ENCODE results near the gene RBKS. TPM values are rescaled to one million over a fixed set of nuclear protein-coding genes. Genes with fewer than 3 reads are reported as not detected.
A peak's percentile ranks its signal among the peaks of the same experiment; 100 is the strongest.

Gene RBKS
- polyA plus RNA-seq, 3 donors = 7.5 to 9.1 (median 8.8) TPM

DNA sequence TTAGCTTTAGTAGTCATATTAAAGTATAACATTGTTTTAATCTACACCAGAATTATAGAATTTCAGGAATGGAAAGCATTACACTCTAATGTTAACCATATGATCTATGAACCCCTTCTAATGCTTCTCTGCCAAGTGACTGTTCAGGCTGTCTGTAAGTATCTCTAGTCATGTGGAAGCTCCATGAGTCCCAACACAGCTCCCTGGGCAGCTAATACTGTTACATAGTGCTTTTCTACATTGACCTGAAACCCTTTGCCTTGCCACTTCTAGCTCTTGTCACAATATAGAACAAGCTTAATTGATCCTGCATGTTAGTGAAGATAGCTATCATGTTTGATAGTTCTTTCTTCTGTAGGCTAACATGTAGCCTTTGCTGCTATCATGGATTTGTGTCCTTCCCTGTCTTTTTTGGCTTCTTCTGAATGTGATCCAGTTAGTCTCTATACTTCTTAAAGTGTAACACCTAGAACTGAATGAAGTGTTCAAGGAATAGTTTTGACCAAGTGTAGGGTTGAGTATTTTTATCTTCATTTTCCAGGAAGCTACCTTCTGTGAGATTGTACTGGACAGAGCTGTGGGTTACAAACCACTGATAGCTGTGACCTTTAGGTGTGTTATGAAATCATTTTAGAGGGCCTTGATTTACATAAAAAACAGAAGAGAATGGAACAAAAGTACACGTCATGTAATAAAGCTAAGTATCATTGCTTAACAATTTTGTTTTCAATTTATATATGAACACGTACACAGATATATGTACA is 24.0 kb upstream of the RBKS start:
- DNase-seq (ENCODE audit: extremely low read depth in 1 of 11, low read depth in 9 of 11, low spot score in 4 of 11) = no peak

- DNase-seq (ENCODE audit: extremely low read depth in 1 of 11, low read depth in 9 of 11, low spot score in 4 of 11) = no peak
Measured at GRCh38 chr2:27912512-27912911, 22.3 kb upstream of the RBKS start.

GRCh38 chr2:27911458-27912210 is 21.4 kb upstream of the RBKS start:
- DNase-seq (ENCODE audit: extremely low read depth in 1 of 11, low read depth in 9 of 11, low spot score in 4 of 11) = no peak

DNA sequence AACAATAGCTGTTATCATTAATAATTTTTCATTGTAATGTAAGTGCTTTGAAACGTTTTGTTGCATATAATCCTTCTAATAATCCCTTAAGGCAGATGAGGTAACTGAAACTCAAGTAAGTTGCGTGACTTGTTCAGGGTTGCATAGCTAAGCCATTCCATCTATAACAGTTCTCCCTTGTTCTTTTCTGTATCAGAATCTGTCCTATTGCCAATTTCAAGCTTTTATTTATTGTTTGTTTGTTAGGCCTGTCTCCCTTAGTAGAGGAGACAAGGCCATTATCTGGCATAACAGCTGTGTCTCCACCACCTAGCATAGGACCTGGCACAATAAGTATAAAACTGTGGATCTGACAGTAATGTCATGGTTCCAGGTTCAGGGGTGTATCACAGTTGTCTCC is 19.7 kb upstream of the RBKS start:
- no peak for DNase-seq (ENCODE audit: extremely low read depth in 1 of 11, low read depth in 9 of 11, low spot score in 4 of 11)

- DNase-seq (ENCODE audit: extremely low read depth in 1 of 11, low read depth in 9 of 11, low spot score in 4 of 11) = no peak
Measured at GRCh38 chr2:27907547-27907946, 17.4 kb upstream of the RBKS start.

GRCh38 chr2:27906074-27906473 is 15.9 kb upstream of the RBKS start:
- DNase-seq (ENCODE audit: extremely low read depth in 1 of 11, low read depth in 9 of 11, low spot score in 4 of 11) = no peak

GRCh38 chr2:27904405-27904665 is 14.1 kb upstream of the RBKS start:
- DNase-seq (ENCODE audit: extremely low read depth in 1 of 11, low read depth in 9 of 11, low spot score in 4 of 11) = no peak

DNA sequence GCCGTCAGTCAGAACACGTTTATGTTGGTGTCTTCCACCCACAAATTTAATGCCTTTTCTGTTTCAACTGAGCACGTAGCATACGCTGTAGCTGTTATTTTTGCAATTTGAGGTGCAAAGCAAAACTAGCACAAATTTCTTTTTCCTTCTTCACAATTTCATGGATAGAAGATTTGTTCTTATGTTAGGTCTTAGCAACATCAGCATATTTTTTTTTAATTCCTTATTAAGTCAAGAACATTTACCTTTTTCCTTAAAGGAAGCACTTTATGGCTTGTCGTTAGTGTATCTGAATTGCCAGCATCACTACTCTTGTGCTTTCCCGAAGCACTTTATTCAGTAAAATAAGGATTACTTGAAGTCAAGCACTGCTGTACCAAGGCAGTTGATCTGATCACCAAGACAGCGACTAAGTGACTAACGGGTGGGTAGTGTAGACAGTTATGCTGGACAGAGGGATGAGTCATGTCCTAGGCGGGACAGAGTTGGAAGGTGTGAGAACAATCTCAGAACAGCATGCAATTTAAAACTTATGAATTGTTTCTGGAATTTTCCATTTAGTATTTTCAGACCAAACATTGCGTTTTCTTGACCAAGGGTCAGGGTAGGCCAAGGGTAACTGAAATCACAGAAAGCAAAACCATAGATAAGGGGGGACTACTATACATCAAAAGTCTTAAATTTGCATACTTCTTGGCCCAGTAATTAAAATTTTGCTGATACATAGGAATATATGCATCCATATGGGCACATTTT is 13.6 kb upstream of the RBKS start:
- DNase-seq (ENCODE audit: extremely low read depth in 1 of 11, low read depth in 9 of 11, low spot score in 4 of 11) = no peak

- DNase-seq (ENCODE audit: extremely low read depth in 1 of 11, low read depth in 9 of 11, low spot score in 4 of 11) = no peak
Measured at GRCh38 chr2:27903018-27903417, 12.8 kb upstream of the RBKS start.

DNA sequence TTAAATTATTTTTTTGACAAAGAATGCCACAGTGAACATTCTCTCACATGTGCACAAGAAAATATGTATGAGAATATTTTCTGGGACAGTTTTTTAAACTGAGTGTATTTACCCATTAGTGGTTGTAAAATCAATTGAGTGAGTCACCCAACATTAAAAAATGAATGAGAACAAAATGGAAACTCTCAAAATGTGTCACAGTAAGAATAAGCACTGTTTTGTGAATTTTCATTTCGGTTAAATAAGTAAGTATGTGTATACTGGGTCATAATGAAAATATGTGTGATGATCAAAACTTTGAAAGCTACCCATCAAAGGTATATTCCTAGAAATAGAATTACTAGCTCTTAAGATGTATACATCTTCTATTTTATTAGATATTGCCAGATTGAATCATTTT is 11.9 kb upstream of the RBKS start:
- DNase-seq (ENCODE audit: extremely low read depth in 1 of 11, low read depth in 9 of 11, low spot score in 4 of 11) = no peak

DNA sequence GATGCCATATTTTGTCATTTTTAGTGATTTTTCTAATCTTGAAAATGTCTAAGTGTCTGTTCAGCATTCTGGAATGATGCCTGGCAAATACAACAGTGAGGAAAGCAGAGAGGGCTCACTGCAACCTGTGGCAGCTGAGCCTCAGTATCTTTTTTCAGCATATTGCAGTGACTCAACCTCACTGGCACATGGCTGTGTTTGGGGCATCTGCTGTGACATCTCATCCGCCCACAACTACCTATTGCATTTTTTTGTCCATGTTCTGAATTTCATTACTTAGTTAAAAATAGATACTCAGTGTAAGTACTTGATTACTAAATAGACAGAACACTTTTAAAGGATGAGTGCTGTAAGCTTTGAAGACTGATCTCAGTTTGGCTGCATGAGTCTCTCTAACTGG is 11.0 kb upstream of the RBKS start:
- DNase-seq (ENCODE audit: extremely low read depth in 1 of 11, low read depth in 9 of 11, low spot score in 4 of 11) = no peak

GRCh38 chr2:27897717-27898116 is 7.5 kb upstream of the RBKS start:
- no peak for DNase-seq (ENCODE audit: extremely low read depth in 1 of 11, low read depth in 9 of 11, low spot score in 4 of 11)

DNA sequence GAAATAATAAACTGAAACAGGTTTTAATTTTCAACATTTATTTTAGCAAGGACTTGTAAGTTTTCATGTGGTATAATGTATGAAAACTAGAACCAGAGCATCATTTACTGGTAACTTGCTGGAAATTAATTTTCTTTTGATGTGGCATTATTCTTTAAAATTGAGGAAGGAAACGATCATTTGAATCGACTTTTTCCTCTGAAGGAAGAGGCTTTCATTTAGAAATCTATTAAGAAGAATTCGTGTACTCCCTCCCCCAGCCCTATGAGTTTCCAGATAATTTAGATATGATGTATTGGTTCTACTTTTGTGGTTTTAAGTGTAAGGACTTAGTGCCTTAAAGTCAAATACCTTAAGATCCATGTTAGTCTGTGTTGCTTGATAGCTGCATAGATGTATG is 2.8 kb upstream of the RBKS start:
- no peak for DNase-seq (ENCODE audit: extremely low read depth in 1 of 11, low read depth in 9 of 11, low spot score in 4 of 11)

GRCh38 chr2:27891673-27892105 is 1.5 kb upstream of the RBKS start:
- no peak for DNase-seq (ENCODE audit: extremely low read depth in 1 of 11, low read depth in 9 of 11, low spot score in 4 of 11)

DNA sequence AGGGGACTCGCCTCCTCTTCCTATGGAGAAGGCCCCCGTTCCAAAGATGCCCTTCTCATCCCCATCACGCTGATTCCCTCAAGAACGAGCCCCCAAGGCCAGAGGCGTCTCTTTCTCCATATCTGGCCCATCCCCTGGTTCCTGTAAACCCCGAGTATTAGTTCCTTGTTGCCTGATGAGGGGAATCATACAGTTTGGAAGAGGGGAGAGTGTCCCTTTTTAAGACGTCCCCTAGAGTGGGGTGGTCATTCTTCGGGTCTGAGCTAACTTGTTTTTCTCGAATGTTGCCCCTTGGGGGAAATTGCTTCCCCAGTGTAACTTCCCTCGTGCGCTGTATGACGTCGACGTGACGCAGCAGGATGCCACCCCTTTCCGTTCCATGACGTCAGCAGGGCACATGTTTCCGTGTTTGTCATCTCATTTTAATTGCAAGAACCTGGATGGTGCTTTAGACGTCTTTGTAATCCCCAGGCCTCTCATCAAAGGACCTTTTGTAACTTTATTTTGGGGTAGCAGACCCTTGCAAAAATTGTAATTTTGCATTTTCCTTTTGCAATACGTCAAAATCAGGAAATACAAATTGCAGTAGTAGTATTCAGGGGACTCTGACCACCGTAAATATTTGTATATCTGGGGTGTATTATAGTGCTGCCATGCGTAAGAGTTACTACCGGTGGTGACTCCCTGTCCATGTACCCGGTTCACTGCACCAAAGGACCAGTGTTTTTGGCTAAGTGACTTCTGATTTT is 911 bp upstream of the RBKS start:
- peak; percentile 50 to 81 (median 71) for DNase-seq (ENCODE audit: extremely low read depth in 1 of 11, low read depth in 9 of 11, low spot score in 4 of 11)

GRCh38 chr2:27889774-27890145 is 427 bp downstream of the RBKS start:
- peak in 9 of 11 donors; percentile 7 to 34 (median 20) for DNase-seq (ENCODE audit: extremely low read depth in 1 of 11, low read depth in 9 of 11, low spot score in 4 of 11)

- no peak for DNase-seq (ENCODE audit: extremely low read depth in 1 of 11, low read depth in 9 of 11, low spot score in 4 of 11)
Measured at GRCh38 chr2:27888790-27889189, 1.4 kb downstream of the RBKS start.

DNA sequence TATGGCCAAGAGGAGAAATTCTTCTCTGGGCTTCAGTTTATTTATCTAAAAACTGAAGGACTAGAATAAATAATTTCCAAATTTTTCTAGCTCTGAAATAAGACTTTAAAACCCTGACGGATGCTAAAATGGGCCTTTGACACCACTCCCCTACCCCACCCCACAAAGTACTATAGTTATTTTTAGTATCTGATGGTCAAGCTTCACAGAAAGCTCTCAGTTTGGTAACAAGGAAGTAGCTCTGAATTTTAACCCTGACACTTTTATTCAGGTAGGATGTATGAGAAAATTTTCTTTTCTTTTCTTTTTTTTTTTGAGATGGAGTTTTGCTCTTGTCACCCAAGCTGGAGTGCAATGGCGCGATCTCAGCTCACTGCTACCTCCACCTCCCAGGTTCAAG is 2.4 kb downstream of the RBKS start:
- DNase-seq (ENCODE audit: extremely low read depth in 1 of 11, low read depth in 9 of 11, low spot score in 4 of 11) = no peak

DNA sequence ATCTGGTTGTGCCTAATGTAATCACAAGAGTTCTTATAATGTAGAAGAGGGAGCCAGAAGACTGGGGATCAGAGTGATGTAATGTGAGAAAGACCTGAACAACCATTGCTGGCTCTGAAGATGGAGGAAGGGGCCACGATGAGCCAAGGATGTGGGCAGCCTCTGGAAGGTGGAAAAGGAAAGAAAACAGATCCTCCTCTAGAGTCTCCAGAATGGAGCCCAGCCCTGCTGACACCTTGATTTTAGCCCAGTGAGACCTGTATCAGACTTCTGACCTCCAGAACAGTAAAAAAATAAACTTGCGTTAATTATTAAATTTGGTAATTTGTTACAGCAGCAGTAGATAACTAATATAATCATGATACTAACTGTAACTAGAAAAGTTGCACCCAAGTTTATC is 3.1 kb downstream of the RBKS start:
- DNase-seq (ENCODE audit: extremely low read depth in 1 of 11, low read depth in 9 of 11, low spot score in 4 of 11) = no peak

DNA sequence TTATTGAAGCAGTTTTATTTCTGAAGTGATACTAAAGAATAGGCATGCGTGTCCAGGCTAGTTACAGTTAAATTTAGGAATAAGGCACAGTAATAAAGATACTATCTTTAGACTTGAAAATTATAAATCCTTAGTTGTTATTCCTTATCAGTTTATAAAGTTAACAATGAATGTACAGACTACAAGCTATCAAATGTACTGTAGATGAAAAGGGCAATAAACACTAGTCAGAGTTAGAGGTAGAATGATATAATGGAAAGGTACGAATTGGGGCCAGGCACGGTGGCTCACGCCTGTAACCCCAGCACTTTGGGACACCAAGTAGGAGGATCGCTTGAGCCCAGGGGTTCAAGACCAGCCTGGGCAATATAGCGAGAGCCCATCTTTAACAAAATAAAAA is 3.9 kb downstream of the RBKS start:
- no peak for DNase-seq (ENCODE audit: extremely low read depth in 1 of 11, low read depth in 9 of 11, low spot score in 4 of 11)

Measured in renal cortex interstitium (tissue), 11 donors.